ENCODE data around the gene TBC1D22B. TPM values are rescaled to one million over a fixed set of nuclear protein-coding genes. Genes with fewer than 3 reads are reported as not detected.

The TBC1D22B gene
- total and polyA plus RNA-seq, 4 donors, result 3.9 to 17.0 (median 7.7) TPM

Other genes with a start within 250 kb of the TBC1D22B start
- gene PIM1, start 87.6 kb upstream of the TBC1D22B start, total RNA-seq, result 10 to 100 TPM; 42.7 to 54.2 TPM
- 10 to 100 TPM; 17.2 to 24.8 TPM for gene PIM1, start 87.6 kb upstream of the TBC1D22B start, polyA plus RNA-seq
- 1 to 10 TPM; 2.2 to 2.7 TPM for gene TMEM217, start 372 bp downstream of the TBC1D22B start, total RNA-seq
- under 1 TPM; 0.50 to 0.54 TPM for gene TMEM217, start 372 bp downstream of the TBC1D22B start, polyA plus RNA-seq
- 10 to 100 TPM; 13.9 to 16.4 TPM for gene RNF8, start 96.2 kb downstream of the TBC1D22B start, total RNA-seq
- 10 to 100 TPM; 14.4 to 15.4 TPM for gene RNF8, start 96.2 kb downstream of the TBC1D22B start, polyA plus RNA-seq
- 10 to 100 TPM; 31.5 to 43.1 TPM for gene CMTR1, start 175.4 kb downstream of the TBC1D22B start, total RNA-seq
- gene CMTR1, start 175.4 kb downstream of the TBC1D22B start, polyA plus RNA-seq, result 10 to 100 TPM in 1 of 2 donors, 1 to 10 TPM in 1; 7.8 to 33.8 TPM
- 10 to 100 TPM; 11.5 to 13.9 TPM for gene CCDC167, start 242.1 kb downstream of the TBC1D22B start, total RNA-seq
- 10 to 100 TPM; 15.8 to 34.1 TPM for gene CCDC167, start 242.1 kb downstream of the TBC1D22B start, polyA plus RNA-seq

Measured in aorta (tissue), 4 donors.